ENCODE results near the gene HS1BP3. TPM values are rescaled to one million over a fixed set of nuclear protein-coding genes. Genes with fewer than 3 reads are reported as not detected.

Gene HS1BP3
- total RNA-seq, 6 donors from 2014 or later, result 41.0 to 45.8 (median 42.7) TPM

DNA sequence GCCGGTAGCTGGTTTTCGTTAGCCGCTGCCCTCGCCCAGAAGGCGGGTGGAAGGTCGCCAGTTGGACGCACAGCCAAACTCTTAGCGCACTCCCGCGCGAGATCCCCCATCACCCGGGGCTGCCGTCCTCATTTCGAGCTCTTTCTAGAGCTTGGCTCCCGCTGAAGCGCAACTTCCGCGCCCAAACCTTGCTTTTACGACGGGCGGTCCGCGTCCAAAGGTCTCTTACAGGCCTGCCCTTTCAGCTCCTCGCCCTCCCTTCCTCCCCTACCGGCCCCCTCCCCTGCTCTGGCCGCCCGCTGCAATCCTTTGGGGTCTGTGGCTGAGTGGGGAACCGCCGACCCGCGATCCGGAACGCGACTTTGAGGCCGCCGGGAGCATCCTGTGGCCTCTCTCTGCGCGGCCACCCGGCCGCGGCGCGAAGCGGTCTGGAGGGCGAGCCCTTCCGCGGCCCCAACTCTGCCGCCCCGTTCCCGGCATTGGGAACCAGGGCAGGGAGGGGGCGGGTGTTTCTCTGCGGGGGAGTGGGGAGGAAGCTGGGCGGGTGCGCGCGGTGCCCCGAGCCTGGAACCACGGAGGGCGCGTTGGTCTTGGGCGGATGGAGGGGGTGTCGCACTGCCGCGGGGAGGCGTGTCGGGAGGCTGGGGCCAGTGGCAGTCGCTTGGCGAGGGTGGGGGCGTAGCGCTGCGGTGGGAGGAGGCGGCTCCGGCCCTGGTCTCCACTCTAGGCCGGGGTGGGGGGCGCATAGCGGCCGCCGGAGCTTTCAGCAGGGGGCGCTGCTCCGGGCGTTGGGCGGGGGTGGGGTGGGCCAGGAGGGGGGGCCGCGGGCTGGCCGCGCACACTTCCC is 15.6 kb upstream of the HS1BP3 start, which contains the start of gene GDF7:
GDF7 (plus strand) TSS at position 841 of the 847 bp plus-strand sequence. CDS start 96 bp downstream, outside the sequence.
- H3K4me3 ChIP-seq, result peak within 1 kb of the TSS; percentile 10 to 52 (median 46)
- peaks cover 0 to 8% (median 0%) of the 10 kb centered on the region in 4 donors for H3K9me3 ChIP-seq
- no peaks in the 10 kb centered on the region for H3K36me3 ChIP-seq
- H3K27me3 ChIP-seq, result peaks cover 0 to 67% (median 38%) of the 10 kb centered on the region in 4 donors
- ATAC-seq (ENCODE audit: low FRiP score in 2 of 2) (peak in 1 of 2 donors; percentile 57), DNase-seq (peak in 1 of 2 donors; percentile 88)
- WGBS, 2 donors, result 1 to 2% methylated on average over 20 to 65 of the region's 86 CpGs
- H3K4me1 ChIP-seq, result peaks cover 25 to 60% (median 36%) of the 10 kb centered on the region in 4 donors
- TF ChIP-seq POLR2AphosphoS5 (IDR thresholded peaks at IDR 0.05) (no peak), EP300 (IDR thresholded peaks at IDR 0.05) (no peak), POLR2A (IDR thresholded peaks at IDR 0.05) (no peak)
- TF ChIP-seq, protein P1, sequence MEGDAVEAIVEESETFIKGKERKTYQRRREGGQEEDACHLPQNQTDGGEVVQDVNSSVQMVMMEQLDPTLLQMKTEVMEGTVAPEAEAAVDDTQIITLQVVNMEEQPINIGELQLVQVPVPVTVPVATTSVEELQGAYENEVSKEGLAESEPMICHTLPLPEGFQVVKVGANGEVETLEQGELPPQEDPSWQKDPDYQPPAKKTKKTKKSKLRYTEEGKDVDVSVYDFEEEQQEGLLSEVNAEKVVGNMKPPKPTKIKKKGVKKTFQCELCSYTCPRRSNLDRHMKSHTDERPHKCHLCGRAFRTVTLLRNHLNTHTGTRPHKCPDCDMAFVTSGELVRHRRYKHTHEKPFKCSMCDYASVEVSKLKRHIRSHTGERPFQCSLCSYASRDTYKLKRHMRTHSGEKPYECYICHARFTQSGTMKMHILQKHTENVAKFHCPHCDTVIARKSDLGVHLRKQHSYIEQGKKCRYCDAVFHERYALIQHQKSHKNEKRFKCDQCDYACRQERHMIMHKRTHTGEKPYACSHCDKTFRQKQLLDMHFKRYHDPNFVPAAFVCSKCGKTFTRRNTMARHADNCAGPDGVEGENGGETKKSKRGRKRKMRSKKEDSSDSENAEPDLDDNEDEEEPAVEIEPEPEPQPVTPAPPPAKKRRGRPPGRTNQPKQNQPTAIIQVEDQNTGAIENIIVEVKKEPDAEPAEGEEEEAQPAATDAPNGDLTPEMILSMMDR (IDR thresholded peaks at IDR 0.05), result no peak
- no peak within 1 kb of the TSS for H3K27ac ChIP-seq

DNA sequence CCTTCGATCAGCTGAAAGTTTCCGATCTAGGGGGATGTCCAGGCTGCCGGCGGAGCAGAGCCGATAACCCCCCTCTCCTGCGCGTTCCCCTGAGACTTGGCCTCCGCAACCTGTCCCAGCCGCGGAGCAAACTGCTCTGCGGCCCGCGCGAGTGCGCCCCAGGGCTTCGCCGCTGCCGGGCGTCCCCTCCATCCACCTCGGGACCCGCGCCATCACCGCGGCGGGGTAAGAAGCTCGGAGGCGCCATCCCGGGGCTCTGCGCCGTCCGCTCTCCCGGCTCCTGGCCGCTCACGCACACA is 15.1 kb upstream of the HS1BP3 start:
- Histone ChIP-seq H3K9me3 (peaks cover 0 to 8% (median 0%) of the 10 kb centered on the region in 4 donors), H3K27ac (no peak overlapping the region), H3K4me1 (peaks cover 21 to 59% (median 34%) of the 10 kb centered on the region in 4 donors), H3K36me3 (no peaks in the 10 kb centered on the region), H3K4me3 (peak overlapping the region in 3 of 4 donors; percentile 42 to 52 (median 51)), H3K27me3 (peaks cover 0 to 62% (median 32%) of the 10 kb centered on the region in 4 donors)
- TF ChIP-seq, protein P1 (IDR thresholded peaks at IDR 0.05), result no peak
- no peak for TF ChIP-seq POLR2A (IDR thresholded peaks at IDR 0.05)
- TF ChIP-seq EP300 (IDR thresholded peaks at IDR 0.05), result no peak
- no peak for TF ChIP-seq POLR2AphosphoS5 (IDR thresholded peaks at IDR 0.05)
- WGBS, 2 donors, result 4 to 16% methylated on average over 9 to 32 of the region's 34 CpGs
- ATAC-seq (ENCODE audit: low FRiP score in 2 of 2), result no peak
- peak in 1 of 2 donors; percentile 86 for DNase-seq

DNA sequence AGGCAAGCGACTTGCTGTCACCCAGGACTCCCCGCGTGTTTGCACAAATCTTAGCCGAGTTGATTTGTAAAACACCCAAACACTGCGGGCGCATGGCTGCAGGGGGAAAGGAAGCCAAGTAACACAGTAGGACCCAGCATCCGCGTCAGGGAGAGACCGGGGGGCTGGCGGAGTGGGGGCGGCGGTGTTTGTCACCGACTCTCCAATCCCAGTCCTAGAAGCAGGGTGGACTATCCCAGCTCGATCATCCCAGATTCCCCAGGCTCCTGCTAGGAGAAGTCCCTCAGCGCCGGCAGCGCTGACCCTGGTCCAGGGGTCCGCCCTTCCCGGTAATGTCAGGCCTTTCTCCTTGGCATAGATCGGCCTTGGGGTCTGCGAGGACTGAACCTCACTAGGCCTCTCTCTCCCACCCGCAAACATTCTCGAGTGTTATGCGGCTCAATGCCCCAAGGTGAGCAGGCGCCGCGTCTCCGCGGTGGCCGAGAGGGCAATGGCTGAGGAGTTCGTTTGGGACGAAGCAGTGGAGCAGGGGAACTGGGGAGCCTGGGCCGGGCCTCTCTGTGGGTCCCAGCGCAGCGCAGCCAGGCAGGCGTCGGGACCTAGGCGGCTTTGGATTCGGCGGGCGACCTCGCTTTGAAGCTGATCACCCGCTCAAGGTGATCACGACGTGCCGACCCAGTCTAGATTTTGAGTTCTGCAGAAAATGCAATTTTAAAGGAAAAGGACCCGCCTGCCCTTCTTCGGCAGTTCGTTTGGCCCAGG is 14.5 kb upstream of the HS1BP3 start:
- Histone ChIP-seq H3K4me3 (peak overlapping the region in 3 of 4 donors; percentile 42 to 52 (median 51)), H3K27ac (no peak overlapping the region), H3K9me3 (peaks cover 0 to 5% (median 0%) of the 10 kb centered on the region in 4 donors), H3K4me1 (peaks cover 21 to 54% (median 30%) of the 10 kb centered on the region in 4 donors), H3K36me3 (no peaks in the 10 kb centered on the region), H3K27me3 (peaks cover 0 to 57% (median 27%) of the 10 kb centered on the region in 4 donors)
- 2 to 6% methylated on average over 11 to 49 of the region's 49 CpGs for WGBS, 2 donors
- ATAC-seq (ENCODE audit: low FRiP score in 2 of 2) (no peak), DNase-seq (peak in 1 of 2 donors; percentile 83)
- TF ChIP-seq POLR2A (IDR thresholded peaks at IDR 0.05), result no peak
- TF ChIP-seq POLR2AphosphoS5 (IDR thresholded peaks at IDR 0.05), result no peak
- TF ChIP-seq, protein P1 (IDR thresholded peaks at IDR 0.05), result no peak
- no peak for TF ChIP-seq EP300 (IDR thresholded peaks at IDR 0.05)

DNA sequence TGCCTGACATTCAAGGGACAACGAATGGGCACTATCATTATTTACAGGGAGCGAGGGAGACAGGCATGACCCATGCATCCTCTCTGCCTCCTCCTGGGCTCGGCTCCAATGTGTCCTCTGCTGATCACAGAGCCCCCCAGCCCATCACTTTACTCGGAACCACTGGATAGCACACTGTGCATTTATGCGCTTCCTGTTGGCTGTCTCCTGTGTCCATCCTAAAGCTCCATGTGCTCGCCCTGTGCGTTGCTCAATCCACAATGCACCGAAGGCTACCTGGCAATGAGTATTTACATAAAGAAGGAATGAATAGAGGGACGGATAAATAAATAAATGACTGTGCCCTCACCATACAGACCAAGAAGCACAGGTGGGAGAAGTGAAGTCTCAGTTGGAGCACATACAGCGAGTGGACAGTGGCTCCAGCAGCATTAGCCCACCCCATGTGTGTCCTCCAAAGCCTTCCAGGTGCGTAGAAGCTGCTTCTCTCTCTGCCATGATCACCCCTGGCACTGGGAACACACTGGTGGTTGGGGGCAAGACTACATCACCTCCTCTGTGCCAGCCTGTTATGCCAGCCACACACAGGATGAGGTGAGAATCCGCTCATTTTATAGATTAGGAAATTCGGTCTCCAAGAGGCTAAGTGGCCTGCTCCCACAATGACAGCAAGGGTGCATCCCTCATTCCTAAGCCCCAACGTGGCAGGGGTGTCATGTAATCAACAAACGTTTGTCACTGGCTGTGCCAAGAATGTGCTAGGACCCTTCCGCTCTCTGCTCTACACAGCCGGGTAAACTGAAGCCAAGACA is 13.7 kb upstream of the HS1BP3 start:
- WGBS, 2 donors, result 32 to 35% methylated on average over 10 to 17 of the region's 17 CpGs
- Histone ChIP-seq H3K9me3 (no peaks in the 10 kb centered on the region), H3K4me1 (peaks cover 21 to 48% (median 28%) of the 10 kb centered on the region in 4 donors), H3K4me3 (no peak overlapping the region), H3K27ac (no peak overlapping the region), H3K36me3 (no peaks in the 10 kb centered on the region), H3K27me3 (peaks cover 0 to 49% (median 23%) of the 10 kb centered on the region in 4 donors)
- DNase-seq, result no peak
- TF ChIP-seq POLR2A (IDR thresholded peaks at IDR 0.05) (no peak), EP300 (IDR thresholded peaks at IDR 0.05) (no peak), POLR2AphosphoS5 (IDR thresholded peaks at IDR 0.05) (no peak)
- TF ChIP-seq, protein P1 (IDR thresholded peaks at IDR 0.05), result no peak
- ATAC-seq (ENCODE audit: low FRiP score in 2 of 2), result no peak

All from upper lobe of left lung (tissue), 6 donors.